HK-2 (cell line): ENCODE data around the gene ATP1B3.
"Not testable (repeated sequence)": the region's sequence is repeated elsewhere in the genome, so short reads cannot be mapped to it uniquely, and the experiment has no call there.

ENCODE experiments used
- DNase-seq: peaks from one replicate; pipeline ENCODE4 v3.0.0-alpha.2; 2018; ENCODE audit not compliant: unreplicated experiment

ATP1B3 gene

DNA sequence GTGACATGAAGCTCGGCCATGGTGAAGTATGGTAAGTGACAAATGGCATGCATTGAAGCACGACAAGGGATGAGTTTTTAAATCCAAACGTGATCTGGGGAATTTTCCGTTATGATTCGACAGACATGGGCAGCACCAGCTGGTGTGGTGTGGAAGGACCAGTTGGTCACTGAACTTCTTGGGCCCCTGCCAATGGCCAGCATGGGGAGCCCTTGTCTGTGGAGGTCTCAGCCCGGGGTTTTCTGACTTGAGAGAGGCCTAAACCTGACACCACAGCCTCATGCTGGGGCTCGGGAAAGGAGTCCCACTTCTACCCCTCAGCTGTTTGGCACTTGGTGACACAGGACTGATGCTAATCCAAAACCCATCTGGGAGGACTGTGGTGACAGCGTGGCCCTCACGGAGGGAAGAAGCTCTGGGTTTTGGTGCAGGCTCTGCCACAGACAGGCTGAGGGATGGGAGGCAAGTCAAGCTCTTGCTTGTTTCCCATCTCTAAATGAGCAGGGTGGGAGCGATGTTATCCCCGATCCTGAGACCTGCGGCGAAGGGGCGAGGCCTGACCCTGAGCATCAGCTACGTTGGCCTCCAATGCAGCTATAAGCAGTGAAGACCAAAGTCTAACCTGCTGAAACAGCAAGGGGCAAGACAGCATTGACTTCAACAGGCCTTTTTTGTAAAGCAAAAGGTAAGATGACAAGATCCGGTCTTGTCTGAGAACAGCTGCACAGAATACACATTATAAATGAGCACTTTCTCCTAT, 69.5 kb downstream of the ATP1B3 start:
- DNase-seq: no peak

DNA sequence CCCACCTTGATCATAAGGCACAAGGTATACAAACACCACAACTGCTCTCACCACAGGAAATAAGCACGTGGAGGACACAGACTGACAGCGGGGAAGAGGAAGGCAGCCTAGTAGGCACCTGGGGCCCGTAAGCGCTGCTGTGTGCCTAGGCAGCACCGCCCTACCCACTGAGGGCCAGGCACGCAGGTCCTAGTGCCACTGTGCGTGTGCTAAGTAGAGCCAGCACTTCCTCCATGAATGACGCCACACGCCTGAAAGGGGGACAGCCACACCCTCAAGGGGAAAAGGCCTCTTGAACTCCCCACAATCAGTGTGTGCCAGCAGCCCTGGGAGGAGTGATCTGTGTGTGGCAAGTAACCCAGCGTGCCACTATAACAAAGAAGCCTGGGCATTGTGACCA, 73.0 kb downstream of the ATP1B3 start:
- DNase-seq: no peak

DNA sequence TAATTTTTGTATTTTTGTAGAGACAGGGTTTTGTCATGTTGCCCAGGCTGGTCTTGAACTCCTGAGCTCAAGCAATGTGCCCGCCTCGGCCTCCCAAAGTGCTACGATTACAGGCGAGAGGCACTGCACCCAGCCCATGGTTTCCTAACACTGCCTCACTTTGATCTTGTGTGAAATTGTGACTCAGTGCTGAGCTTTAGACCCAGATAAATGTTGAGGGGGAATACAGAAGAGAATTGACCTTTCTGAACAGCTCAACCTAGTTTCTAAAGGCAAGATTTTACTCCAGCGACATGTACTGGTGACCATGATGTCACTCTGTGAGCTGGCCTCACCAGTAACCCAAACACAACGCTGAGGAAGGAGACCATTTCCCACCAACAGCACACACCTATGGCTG, 73.5 kb downstream of the ATP1B3 start:
- DNase-seq: no peak

DNA sequence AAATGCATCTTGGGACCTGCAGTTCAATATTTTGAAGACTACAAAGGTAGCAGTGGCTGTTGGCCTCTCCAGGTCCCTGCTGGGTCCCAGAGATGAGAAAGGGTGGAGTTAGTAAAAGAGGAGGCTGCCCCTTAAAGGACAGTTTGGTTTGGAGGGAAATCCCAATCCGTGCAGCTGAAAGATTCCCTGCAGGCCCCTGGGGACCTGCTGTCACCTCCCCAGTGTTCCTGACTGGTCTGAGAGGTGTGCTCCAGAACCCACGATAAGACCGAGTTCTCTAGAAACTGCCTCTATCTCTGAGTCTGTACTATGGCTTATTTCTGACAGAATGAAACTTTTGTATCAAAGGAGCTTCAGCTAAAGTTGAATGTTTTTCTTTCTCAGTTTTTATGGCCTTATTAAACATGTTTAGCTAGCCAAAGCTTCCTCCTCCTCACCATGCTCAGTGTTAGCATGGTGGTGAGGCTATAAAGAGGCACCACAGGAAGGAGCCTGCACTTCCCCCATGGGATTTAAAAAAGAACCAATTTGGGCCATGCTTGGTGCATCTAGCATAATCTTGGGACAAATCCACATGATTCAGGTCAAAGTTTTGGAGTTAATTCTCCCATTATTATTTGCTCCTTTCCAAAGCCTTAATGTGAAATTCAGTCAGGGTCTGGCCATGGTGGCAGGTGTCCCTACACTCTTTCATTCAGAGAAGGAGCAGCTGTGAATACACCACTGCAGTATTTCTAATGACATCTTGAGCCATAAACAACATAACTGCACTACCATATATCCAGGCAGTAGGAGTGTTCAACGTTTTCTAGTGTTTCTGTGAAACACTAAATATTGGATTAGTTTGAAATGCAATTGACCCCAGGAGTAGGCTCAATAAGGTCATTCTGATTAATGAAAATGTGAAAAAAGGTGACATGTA, 74.4 kb downstream of the ATP1B3 start:
- DNase-seq: no peak

DNA sequence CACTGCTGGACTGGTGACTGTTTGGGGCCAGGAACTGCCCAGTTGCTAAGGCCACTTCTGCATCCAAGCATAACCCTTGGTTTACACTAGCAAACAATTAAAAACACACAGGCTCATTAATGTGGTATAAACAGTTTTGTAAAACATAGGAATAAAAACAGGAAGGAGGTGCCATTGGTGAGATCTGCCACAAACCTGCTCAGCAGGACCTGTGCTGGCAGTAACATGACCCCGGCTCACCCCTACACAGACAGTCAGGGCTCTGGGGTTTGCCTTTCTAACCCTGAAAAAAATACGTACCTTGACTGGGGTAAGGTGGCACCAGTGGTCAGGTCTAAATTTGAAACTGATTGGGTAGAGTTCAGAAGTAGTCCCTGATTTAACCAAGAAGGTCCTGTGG, 76.2 kb downstream of the ATP1B3 start:
- no peak for DNase-seq

DNA sequence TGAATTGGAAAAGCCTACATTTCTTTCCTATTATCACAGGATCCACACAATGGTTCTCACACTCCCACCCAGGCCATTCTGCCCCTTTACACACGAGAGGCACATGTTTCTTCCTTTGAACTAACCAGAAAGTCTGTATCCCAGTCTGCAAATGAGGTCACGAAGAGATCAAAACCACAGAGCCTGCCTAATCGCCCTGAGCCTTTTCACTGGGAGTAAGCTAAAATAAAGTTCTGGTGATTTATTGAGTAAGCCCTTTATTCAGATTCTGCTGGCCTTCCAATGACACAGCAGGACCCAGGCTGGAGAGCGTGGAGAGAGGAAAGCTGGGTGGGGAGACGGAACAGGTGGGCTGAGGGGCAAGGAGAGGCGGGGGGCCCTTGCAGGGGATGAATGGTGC, 78.7 kb downstream of the ATP1B3 start:
- DNase-seq: no peak

DNA sequence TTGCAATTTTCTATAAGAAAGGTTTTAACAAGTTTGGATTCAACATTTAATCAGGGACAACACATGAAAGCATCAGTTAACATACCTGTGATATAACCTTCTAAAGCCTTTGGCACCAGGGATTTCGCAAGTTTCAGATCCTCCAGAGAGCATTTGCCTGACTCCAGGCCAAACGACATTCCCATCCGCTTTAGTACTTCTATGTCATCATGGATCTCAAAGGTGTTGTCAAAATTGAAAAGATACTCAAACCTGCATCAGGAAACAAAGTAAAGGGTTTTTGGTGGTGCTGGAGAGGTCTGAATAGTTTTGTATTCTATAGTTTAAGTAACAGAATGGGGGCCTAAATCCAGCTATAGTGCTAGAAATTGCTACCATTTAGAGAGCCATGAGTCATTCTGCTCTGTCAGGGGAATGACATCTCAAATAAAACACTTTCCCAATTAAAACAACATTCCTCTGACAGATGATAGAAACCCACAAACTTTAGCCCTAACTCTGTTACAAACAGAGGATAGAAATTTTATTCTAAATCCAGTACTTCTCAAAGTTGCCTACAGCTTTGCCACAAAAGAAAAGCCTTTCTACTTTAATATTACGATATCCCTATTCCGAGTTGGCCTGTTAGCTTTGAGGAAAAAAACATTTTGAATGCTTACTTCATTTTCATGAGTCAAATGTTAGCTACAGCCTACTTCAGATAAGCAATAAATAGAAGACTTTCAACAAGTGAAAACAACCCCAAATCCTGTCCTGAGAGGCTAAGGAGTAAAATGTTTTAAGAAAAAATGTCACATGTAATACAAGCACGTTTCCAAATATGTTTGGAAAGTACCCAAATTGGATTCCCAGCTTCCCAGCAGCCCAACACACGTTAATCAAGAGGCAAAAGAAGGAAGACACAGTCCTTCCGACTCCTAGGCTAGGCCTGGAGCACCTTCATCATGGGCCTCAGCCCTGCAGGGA, 83.4 kb downstream of the ATP1B3 start:
- no peak for DNase-seq

DNA sequence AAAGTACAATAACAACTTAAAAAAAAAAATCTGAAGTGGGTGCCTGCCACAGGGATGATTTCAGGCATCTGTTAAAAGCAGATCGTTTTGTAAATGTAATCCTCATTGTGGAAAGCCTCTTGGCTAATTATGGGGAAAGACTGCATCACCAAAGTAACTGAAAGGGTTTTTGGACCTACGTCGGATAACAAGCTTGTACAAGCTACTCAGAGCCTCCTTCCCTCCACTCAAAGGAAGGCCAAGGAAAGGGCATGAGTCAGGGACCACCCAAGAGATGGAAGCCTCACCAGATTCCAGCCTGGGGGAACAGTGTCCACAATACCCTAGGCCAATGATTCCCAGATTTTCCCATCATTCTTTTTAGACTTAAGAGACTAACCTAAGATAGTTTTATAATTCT, 84.3 kb downstream of the ATP1B3 start:
- no peak for DNase-seq

DNA sequence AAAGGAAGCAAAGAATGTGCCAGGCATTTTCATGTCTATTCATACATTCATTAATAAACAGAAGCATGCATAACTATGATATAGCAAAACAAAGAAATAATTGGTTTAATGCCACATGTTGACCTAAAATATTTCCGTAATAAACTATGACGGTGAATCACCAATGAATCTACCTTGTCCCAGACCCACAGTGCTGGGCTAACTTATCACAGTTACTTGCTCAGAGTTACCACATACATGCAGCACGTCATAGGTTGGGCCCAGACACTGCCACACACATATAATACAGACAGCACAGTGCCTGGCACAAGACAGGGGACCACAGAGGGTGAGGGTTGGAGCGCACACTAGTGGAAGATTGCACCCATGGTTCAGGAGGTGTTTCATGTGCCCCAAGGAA, 86.9 kb downstream of the ATP1B3 start:
- DNase-seq: no peak

DNA sequence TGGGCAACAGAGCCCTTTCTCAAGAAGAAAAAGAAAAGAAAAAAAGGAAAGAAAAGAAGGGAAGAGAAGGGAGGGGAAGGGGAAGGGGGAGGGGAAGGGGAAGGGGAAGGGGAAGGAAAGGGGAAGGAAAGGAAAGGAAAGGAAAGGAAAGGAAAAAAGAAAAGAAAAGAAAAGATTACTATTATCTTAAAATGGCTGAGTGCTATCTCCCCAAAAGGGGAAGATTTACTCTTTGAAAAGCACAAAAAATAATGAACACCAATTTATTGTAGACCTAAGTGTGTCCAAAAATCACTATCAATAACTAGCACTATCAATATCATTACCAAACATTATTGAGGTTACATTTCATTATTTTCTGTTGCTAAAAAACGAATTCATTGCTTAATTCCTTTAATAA, 89.0 kb downstream of the ATP1B3 start:
- no peak for DNase-seq

DNA sequence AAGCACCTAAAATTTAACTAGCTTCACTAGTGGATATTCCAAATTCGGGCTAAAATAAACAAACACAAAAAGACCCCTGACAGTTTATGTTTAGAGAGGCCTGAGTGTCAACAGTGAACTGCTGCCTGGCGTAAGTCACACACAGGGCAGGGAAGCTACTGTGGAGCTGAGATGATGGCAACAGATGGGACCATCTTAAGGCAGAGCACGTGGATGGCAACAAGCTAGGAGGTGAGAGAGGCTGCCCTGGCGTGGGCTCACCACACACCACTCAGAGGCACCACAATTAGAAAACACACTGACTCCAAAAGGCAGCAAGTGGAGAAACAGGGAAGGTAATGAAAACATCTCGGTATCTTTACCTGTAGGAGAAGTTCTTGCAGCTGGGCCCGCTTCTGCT, 93.3 kb downstream of the ATP1B3 start:
- no peak for DNase-seq

DNA sequence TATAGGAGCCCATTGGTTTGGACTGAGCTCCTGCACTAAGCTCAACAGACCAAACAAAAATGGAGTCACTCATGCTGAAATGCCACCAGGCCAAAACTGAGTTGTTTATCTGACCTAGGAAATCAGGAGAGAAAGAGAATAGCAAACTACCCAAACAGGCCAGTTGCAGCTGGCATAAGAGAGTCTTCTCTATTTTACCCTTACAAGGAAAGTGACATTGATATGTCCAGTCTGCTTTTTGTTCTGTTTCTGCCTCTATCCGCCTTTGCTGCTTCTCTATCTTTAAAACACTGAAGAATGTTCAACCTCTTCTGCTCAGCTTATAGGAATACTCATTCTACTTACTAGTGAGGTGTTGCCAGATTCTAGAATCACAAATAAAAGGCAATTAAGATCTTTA, 95.1 kb downstream of the ATP1B3 start:
- no peak for DNase-seq

DNA sequence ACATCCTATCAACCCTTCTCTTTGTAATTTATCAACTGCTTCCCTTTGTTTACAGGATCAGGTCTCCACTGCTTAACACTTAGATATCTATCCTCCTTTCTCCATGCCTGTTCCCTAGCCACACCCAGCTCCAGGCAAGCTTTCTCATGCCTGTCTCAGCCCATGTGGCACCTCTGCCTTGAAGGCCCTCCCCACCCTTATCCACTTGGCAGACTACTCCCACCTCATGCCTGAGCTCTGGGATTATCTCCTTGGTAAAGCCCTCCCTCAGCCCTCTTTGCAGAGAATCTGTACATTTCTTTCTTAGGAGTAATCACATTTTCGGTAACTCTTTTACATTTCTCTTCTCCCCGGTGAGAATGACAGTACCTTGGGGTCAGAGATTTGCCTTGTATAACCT, 96.0 kb downstream of the ATP1B3 start:
- DNase-seq: no peak

DNA sequence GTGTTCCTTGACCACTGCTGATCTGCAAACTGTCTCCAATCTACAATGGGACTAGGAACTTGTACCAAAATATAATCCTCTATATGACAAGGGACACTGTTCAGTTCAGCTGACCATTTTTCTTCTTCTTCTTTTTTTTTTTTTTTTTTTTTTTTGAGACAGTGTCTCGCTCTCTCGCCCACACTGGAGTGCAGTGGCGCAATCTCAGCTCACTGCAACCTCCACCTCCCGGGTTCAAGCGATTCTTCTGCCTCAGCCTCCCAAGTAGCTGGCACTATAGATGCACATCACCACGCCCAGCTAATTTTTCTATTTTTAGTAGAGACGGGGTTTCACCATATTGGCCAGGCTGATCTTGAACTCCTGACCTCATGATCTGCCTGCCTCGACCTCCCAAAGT, 98.3 kb downstream of the ATP1B3 start:
- DNase-seq: not testable (repeated sequence)
